Activated T-cell treated with anti-CD3 and anti-CD28 coated beads, Interleukin-2, amount 50 U/mL, for 1 hour (primary cell): ENCODE measurements around the gene DGKI.

Experiments
- DNase-seq: peaks from one replicate; pipeline ENCODE4 v3.0.0-alpha.2; 2020

The DGKI gene

GRCh38 chr7:137636376-137636775 lies 210.4 kb downstream of the DGKI start:
- DNase-seq = no peak

- no peak for DNase-seq
Observed at GRCh38 chr7:137635874-137636273, 210.9 kb downstream of the DGKI start.

GRCh38 chr7:137635132-137635531 lies 211.6 kb downstream of the DGKI start:
- no peak for DNase-seq

- DNase-seq = no peak
Observed at GRCh38 chr7:137634356-137634755, 212.4 kb downstream of the DGKI start.

DNA sequence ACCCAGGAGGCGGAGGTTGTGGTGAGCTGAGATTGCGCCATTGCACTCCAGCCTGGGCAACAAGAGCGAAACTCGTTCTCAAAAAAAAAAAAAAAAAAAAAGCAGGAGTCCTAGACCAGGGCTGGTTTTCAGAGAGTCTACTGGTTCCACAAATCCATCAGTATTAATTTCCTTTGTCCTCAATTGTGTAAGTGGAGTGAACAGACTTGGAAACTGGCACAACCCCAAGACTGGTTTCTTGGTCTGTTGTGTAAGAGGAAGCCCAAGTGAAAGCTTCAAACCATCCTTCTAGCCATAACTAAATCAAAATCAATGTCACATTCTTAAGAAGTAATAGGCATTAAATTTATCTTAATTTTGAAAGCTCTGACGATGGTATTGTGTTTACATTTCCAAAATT lies 213.6 kb downstream of the DGKI start:
- no peak for DNase-seq

DNA sequence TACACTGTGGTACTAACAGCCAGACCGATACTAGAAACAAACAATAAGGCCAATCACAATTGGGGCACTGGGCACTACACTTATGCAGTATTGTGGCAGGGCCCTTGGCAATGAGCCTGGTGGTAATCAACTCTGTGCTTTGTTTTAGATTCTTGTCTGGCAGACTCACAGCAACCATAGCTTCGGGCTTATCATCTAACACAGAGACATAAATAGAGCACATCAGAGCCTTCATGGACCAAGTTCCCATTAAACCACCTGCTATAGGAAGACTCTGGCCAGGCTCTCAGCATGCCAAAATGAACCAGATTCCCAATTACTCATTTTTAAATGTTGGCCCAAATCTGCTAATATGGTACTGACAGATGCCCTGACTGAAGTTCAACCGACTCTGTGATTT lies 218.6 kb downstream of the DGKI start:
- no peak for DNase-seq

DNA sequence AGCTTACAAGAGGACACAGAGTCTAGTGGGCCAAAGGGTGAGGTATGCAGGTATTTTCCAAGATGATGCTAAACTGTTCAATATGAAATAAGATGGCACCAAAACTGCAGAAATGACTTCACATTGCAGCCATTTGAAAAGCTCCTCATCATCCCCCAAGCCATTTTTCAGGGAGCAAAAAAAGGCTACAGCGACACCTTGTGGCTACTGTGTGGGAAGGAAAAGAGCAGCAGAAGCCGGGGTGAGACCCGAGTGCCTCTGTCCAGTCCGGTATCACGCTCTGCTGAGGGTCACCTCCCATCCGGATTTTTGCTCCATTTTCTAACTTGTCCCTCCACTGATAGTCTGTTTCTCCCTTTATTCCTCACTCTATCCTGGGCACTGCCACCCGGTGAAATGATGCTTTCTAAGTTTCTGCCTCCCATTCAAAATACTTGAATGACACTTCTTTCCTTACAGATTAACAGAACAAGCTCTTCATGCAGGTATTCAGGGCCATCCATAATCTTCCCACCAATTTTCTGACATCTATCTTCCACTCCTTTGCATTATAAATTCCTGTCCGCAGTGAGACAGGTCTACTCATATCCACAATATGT lies 220.2 kb downstream of the DGKI start:
- DNase-seq = no peak

DNA sequence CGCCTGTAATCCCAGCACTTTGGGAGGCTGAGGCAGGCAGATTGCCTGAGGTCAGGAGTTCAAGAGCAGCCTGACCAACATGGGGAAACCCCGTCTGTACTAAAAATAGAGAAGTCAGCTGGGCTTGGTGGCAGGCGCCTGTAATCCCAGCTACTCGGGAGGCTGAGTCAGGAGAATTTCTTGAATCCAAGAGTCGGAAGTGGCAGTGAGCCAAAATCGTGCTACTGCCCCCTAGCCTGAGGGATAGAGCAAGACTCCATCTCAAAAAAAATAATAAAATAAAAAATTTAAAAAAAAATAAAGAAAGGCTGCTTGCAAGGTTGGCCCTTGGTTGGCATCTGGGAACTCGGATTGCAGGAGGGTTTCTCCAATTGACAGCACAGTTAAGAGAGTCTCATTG lies 221.6 kb downstream of the DGKI start:
- DNase-seq = no peak

DNA sequence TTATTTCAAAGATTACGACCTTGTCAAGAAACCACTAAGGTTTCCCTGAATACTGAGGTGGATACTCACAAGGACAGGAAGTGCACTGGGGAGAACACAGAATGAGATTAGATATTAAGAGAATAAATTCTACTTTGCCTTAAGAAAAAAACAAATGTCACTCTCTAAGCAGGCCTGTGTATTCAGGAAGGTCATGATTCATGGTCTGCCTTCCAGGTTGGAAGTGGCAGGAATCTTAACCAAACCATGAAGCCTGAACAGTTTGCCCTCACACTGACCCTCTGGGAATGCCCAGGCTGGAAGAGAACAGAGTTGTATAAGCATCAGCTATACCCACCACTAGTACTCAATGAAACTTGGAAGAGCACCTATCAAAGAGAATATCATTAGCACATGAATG lies 227.6 kb downstream of the DGKI start:
- DNase-seq = no peak

DNA sequence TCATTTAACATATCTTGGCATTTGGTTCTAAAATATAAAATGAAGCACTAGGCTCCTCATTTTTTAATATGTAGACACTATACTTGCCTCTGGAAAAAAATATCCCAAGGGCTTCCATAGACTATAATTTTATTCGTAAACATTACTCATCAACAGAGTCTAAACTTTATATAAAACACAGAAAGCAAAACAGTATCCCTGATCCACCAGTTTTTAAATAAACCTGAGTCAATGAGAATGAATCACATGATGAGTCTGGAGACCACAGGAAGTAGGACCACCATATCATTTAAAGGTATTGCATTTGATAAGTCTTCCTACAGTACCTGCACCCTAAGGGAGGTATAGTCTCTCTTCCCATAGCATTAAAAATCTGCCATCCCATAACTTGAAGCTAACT lies 228.0 kb downstream of the DGKI start:
- no peak for DNase-seq

DNA sequence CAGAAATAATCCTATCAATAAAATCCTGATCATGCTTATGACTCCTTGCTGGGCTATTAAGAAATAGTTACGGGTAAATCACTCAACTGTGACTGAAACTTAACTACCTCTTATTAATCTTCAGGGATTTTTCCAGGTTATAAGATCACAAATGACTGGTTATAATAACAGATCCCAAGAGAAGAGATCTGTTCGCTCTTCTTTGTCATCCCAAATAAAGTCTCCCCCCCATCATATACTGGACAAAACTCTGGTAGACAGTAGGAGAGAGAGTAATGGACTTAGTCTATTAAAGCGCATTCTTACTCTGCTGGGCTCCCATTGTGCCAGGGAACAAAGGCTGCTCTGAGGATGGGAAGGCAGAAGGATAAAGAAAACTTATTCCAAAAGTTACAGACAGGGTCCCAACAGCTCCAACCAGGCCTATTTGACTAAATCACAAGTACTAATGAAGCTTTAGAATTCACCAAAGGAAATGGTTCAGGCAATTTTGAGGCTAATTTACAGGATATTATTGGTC lies 233.7 kb downstream of the DGKI start:
- DNase-seq = no peak

DNA sequence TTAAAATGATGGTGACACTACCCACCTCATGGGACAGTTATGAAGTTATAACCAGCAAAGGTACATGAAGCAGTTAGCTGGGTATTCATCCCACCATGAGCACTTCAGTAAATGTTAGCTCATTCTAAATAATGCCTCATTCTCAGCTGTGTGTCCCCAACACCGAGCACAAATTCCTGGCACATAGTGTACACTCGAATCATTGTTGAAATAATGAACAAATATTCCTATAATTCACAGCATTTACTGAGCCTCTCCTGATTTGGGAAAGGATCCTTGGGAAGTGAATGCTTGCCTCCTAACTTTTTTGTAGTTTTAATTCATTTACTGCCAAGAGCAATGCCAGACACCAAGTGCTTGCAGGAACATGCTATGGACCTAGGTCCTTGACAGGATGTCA lies 235.2 kb downstream of the DGKI start:
- no peak for DNase-seq

DNA sequence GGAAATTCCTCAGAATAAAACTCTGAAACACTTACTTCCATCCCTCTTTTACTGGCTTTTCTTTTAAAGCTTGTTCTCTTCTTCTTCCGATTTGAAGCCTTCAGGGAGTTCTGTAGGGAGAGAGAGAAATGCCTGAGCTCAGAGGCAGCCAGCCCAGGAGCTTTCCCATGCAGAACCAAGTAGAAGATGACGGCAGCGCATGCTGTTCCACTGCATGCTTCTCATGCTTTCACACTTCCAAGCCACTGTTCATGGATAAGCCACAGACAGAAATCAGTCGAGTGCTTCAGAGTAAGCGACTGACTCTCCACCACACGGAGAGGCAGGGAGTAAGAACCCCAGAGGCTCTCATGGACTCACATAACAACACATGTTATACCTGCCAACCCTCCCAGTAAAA lies 237.3 kb downstream of the DGKI start:
- no peak for DNase-seq

GRCh38 chr7:137606061-137606674 lies 240.6 kb downstream of the DGKI start:
- no peak for DNase-seq

DNA sequence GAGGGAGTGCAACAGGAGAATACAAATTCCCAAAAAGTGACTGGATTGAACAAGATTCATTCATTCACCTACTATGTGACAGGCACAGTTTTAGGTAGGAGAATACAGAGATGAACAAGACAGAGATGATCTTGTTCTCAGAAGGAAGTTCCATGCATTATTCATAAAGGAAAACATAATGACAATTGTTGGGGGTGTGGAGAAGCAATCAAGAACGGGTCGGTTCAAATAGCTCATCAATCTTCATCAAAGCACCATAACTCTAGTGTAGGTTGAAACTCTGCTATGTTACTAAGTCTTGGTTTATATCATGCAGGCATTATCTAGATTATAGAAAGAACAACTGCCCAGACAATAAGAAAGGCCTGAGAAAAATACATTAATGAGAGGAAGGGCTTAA lies 243.7 kb downstream of the DGKI start:
- DNase-seq = no peak

GRCh38 chr7:137601642-137602041 lies 245.1 kb downstream of the DGKI start:
- DNase-seq = no peak

- DNase-seq = no peak
Observed at GRCh38 chr7:137597856-137598255, 248.9 kb downstream of the DGKI start.

DNA sequence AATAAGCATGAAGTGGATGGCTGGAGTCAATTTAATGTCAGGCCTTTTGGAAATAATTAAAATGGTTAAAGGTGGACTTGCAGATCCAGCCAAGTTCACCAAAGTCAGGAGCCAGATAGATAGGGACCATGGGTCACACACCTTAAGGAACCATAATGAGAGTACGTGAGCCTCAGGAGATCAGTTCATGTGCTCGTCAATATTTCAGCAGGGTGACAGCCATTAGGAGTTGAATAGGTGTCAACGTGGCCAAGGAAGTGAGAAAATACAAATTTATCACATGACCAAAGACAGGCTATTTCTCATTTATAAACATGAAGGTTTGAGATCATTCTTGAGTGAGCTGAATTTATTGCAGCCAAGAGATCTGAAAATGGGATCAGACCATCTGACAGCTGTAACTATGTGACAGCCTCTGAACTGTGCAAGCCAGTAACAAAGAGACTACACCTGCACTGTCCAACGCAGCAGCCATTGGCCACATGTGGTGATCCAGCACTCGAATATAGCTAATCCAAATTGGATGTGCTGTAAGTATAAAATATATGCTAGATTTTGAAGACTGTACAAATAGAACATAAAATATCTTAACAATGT lies 253.6 kb downstream of the DGKI start:
- DNase-seq = no peak

- no peak for DNase-seq
Observed at GRCh38 chr7:137592232-137592896, 254.4 kb downstream of the DGKI start.

GRCh38 chr7:137591421-137591837 lies 255.3 kb downstream of the DGKI start:
- no peak for DNase-seq

DNA sequence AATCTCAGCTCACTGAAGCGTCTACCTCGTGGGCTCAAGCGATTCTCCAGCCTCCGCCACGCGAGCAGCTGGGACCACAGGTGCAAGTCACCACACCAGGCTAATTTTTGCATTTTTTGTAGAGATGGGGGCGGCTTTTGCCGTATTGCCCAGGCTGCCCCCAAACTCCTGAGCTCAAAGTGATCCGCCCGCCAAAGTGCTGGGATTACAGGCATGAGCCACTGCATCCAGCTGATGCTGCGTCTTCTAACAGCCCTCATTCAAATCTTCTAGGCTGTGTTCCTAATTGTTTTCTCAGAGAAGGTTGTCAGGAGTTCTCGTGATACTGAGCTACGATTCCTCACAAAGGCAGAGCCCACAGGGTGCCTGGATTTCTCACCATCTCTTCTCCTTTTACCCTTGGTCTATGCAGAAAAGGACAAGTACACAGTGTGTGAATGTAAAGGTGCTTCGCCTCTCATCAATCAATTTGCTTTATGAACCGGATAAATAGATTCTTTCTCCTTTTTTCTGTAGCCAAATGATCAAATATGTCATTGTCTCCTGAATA lies 255.9 kb downstream of the DGKI start:
- DNase-seq = no peak

GRCh38 chr7:137590071-137590755 lies 256.6 kb downstream of the DGKI start:
- DNase-seq = no peak

GRCh38 chr7:137587326-137587725 lies 259.4 kb downstream of the DGKI start:
- DNase-seq = no peak
